Osteoblast (primary cell): Measurements from ENCODE around the gene C3orf70. TPM values are rescaled to one million over a fixed set of nuclear protein-coding genes. Genes with fewer than 3 reads are reported as not detected.

Experiments
- DNase-seq: peaks from one replicate; pipeline ENCODE4 v3.0.0; 2011; ENCODE audit warnings: low spot score, mixed read lengths; ENCODE audit not compliant: insufficient read length; ENCODE audit errors: missing footprints
- H2AFZ ChIP-seq: 2 replicates; pipeline ENCODE4 v1.6.0; 2011; ENCODE audit warnings: mild to moderate bottlenecking, low read length
- H3K27ac ChIP-seq: 2 replicates; pipeline ENCODE4 v1.5.1; 2011; ENCODE audit warnings: mild to moderate bottlenecking, low read depth, low read length, moderate library complexity
- H3K27me3 ChIP-seq: 2 replicates; pipeline ENCODE4 v1.6.0; 2012; ENCODE audit warnings: mild to moderate bottlenecking, control low read depth, inconsistent platforms, low read length, moderate library complexity; ENCODE audit not compliant: insufficient read depth
- H3K36me3 ChIP-seq: 2 replicates; pipeline ENCODE4 v1.5.1; 2011; ENCODE audit warnings: mild to moderate bottlenecking, low read length, control low read depth, moderate library complexity; ENCODE audit not compliant: insufficient read depth
- H3K4me1 ChIP-seq: 2 replicates; pipeline ENCODE4 v1.5.1; 2011; ENCODE audit warnings: mild to moderate bottlenecking, low read length, control low read depth, moderate library complexity; ENCODE audit not compliant: insufficient read depth
- H3K4me2 ChIP-seq: 2 replicates; pipeline ENCODE4 v1.6.0; 2011; ENCODE audit warnings: mild to moderate bottlenecking, low read length; ENCODE audit not compliant: insufficient read depth
- H3K4me3 ChIP-seq: fragments of 200-600 bp; sonication (generic); 3 replicates; pipeline ENCODE4 v1.5.1; 2012; ENCODE audit warnings: mild to moderate bottlenecking, low read length, inconsistent platforms; ENCODE audit not compliant: insufficient read depth
- H3K79me2 ChIP-seq: 2 replicates; pipeline ENCODE4 v1.6.0; 2012; ENCODE audit warnings: mild to moderate bottlenecking, low read length, control low read depth, inconsistent platforms; ENCODE audit not compliant: insufficient read depth
- H3K9me3 ChIP-seq: 2 replicates; pipeline ENCODE4 v1.5.1; 2011; ENCODE audit warnings: low read depth, low read length, control low read depth
- H4K20me1 ChIP-seq: 2 replicates; pipeline ENCODE4 v1.6.0; 2012; ENCODE audit warnings: mild to moderate bottlenecking, low read length, control low read depth; ENCODE audit not compliant: insufficient read depth
- total RNA-seq: library from RNA; depleted of rRNA; stranded (reverse); fragments of >200 nt; gene quantifications from 2 replicates; pipeline ENCODE4 v1.2.3, GENCODE V29; 2012
- TF ChIP-seq, protein P1 (sequence below): IDR thresholded peaks from 2 replicates; pipeline ENCODE4 v1.5.1; 2011; ENCODE audit warnings: mild to moderate bottlenecking, low read depth, low read length, moderate library complexity; ENCODE audit errors: extremely low read depth

The C3orf70 gene
- total RNA-seq, 1 donor, result 1.4 TPM

DNA sequence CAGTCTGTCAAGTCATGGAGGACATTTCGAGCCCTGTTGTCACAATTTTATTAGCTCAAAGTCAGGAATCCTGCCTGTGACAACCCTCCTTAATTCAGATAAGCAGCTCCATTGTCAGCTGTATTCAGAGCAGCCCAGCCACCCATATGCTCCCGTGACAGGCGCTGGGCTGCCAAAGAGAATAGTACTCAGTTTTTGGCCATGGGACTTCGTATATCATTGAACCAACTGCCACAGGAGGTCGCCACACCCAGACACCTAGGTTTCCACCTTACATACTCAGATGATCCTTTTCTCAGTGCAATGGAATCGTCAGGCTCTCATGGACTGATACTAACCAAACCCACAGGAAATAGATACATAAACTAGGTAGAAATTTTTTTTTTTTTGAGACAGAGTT is 100.2 kb downstream of the C3orf70 start:
- no peaks in the 10 kb centered on the region for H4K20me1 ChIP-seq
- H3K4me1 ChIP-seq, result no peaks in the 10 kb centered on the region
- no peaks in the 10 kb centered on the region for H3K27me3 ChIP-seq
- no peak overlapping the region for H3K27ac ChIP-seq
- no peaks in the 10 kb centered on the region for H3K79me2 ChIP-seq
- H3K4me3 ChIP-seq, result no peak overlapping the region
- no peaks in the 10 kb centered on the region for H3K9me3 ChIP-seq
- DNase-seq, result no peak
- H2AFZ ChIP-seq, result no peak overlapping the region
- TF ChIP-seq, protein P1, sequence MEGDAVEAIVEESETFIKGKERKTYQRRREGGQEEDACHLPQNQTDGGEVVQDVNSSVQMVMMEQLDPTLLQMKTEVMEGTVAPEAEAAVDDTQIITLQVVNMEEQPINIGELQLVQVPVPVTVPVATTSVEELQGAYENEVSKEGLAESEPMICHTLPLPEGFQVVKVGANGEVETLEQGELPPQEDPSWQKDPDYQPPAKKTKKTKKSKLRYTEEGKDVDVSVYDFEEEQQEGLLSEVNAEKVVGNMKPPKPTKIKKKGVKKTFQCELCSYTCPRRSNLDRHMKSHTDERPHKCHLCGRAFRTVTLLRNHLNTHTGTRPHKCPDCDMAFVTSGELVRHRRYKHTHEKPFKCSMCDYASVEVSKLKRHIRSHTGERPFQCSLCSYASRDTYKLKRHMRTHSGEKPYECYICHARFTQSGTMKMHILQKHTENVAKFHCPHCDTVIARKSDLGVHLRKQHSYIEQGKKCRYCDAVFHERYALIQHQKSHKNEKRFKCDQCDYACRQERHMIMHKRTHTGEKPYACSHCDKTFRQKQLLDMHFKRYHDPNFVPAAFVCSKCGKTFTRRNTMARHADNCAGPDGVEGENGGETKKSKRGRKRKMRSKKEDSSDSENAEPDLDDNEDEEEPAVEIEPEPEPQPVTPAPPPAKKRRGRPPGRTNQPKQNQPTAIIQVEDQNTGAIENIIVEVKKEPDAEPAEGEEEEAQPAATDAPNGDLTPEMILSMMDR, result no peak
- peaks cover 14% of the 10 kb centered on the region for H3K36me3 ChIP-seq
- no peak overlapping the region for H3K4me2 ChIP-seq

DNA sequence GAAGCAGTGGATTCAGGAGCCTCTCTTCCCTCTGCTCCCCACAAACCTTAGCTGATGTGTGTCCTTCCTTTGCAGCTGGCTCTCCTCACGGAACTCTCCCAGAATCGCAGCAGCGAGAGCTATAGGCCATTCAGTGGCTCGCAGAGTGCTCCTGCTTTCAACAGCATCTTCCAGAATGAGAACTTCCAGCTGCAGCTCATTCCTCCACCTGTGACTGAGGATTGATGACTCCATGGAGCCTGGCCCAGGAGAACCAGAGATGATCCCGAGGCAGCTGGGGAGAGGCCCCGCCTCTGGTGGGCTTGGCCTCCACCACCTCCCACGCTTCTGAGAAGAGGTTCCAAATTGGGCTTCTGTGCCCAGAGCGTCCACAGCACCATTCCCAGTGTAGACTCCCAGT is 101.1 kb downstream of the C3orf70 start:
- no peak for DNase-seq
- H3K36me3 ChIP-seq, result peaks cover 14% of the 10 kb centered on the region
- H3K27me3 ChIP-seq, result no peaks in the 10 kb centered on the region
- H3K4me3 ChIP-seq, result no peak overlapping the region
- no peaks in the 10 kb centered on the region for H3K79me2 ChIP-seq
- no peaks in the 10 kb centered on the region for H4K20me1 ChIP-seq
- TF ChIP-seq, protein P1, result no peak
- no peak overlapping the region for H3K4me2 ChIP-seq
- no peaks in the 10 kb centered on the region for H3K9me3 ChIP-seq
- no peaks in the 10 kb centered on the region for H3K4me1 ChIP-seq
- H3K27ac ChIP-seq, result no peak overlapping the region
- H2AFZ ChIP-seq, result no peak overlapping the region

DNA sequence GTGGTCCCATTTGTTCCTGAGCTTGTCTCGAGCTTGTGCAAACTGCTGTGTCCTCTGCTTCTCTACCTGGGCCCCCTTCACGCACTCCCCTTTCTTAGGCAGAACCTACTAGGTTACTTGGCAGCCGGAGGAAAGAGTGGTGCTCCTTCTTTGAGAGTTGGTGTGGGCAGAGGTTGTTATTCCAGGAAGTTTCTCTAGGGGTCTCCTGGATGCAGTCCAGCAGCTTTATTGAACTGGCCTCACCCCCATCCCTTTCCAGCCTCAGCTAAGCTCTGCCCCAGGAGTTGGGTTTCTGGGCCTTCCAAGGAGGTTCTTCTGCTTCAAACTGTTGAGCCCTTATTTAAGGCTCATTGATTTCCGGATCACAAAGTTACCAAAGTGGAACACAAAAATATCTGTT is 103.2 kb downstream of the C3orf70 start:
- Histone ChIP-seq H3K27ac (no peak overlapping the region), H3K36me3 (peaks cover 14% of the 10 kb centered on the region), H3K4me1 (peaks cover 14% of the 10 kb centered on the region), H3K9me3 (no peaks in the 10 kb centered on the region), H2AFZ (no peak overlapping the region), H3K4me3 (no peak overlapping the region), H3K4me2 (no peak overlapping the region), H3K27me3 (no peaks in the 10 kb centered on the region), H3K79me2 (no peaks in the 10 kb centered on the region), H4K20me1 (no peaks in the 10 kb centered on the region)
- DNase-seq, result no peak
- TF ChIP-seq, protein P1, result no peak

DNA sequence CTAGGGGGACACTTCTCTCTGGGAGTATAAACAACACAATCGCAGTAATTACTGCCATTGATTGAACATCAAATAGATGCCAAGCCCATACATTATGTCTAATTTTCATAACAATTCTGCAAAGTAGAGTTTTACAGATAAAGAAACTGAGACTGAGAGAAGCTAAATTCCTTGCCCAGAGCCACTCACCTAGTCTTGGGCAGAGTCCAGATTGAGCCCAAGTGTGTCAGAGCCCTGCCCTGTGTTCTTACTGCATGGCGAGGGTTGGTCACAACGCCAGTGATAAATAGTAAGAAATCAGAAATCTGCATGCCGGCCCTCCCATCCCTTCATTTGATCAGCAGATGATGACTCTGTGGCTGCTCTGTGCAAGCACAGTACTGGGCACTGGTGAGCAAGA is 106.3 kb downstream of the C3orf70 start:
- Histone ChIP-seq H3K27ac (no peak overlapping the region), H4K20me1 (no peaks in the 10 kb centered on the region), H3K27me3 (no peaks in the 10 kb centered on the region), H2AFZ (no peak overlapping the region), H3K4me3 (no peak overlapping the region), H3K9me3 (no peaks in the 10 kb centered on the region), H3K4me2 (no peak overlapping the region), H3K4me1 (peaks cover 14% of the 10 kb centered on the region), H3K36me3 (peaks cover 9% of the 10 kb centered on the region), H3K79me2 (no peaks in the 10 kb centered on the region)
- DNase-seq, result no peak
- TF ChIP-seq, protein P1, result no peak
